Stimulated activated CD4-positive, alpha-beta T cell treated with anti-CD3 and anti-CD28 coated beads, Interleukin-1b, Interleukin-23, amount 100 ng/mL, for 24 hours (primary cell): ENCODE results near the gene VTA1.
"Not testable (repeated sequence)": the region's sequence is repeated elsewhere in the genome, so short reads cannot be mapped to it uniquely, and the experiment has no call there.

Experiments
- DNase-seq, 4 experiments: peaks; one replicate each; pipeline ENCODE4 v3.0.0-alpha.2; 2020; ENCODE audit warnings: low read depth in 4 of 4, low spot score in 1 of 4

VTA1 gene, protein sequence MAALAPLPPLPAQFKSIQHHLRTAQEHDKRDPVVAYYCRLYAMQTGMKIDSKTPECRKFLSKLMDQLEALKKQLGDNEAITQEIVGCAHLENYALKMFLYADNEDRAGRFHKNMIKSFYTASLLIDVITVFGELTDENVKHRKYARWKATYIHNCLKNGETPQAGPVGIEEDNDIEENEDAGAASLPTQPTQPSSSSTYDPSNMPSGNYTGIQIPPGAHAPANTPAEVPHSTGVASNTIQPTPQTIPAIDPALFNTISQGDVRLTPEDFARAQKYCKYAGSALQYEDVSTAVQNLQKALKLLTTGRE

DNA sequence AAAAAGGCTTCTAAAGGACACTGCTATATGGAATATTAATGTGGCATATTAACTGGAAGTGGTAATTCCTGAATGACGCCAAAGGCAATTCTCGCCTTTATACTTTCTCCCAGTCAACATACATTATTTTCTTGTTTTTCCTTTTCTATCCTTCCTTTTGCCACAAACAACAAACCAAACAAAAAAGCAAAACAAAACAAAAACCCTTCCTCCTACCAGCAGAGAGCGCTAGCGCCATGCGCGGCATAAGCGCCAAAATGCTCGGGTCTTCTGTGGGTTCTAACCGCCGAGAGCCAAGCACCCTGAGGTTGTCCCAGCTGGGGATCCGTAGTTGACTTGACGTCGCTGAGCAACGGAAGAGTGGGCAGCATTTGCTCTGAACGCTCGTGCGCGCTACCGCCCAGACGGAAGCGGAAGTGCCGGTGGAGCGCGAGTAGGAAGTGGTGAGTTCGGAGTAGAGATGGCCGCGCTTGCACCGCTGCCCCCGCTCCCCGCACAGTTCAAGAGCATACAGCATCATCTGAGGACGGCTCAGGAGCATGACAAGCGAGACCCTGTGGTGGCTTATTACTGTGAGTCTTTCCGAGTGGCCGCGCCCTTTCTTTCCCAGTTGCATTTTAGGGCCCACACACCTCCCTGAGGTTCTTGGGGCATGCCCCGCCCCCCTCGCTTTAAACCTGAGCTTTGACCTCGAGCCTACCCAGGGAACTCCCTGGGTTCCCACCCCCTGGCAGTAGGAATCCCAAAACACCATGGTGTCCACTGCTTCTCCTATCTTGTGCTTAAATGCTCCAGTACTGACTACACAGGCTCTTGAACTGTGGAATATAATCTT, at the start of gene VTA1, which contains the start of gene NMBR:
Gene VTA1, plus strand, starts transcription at position 436 of the 835 bp plus-strand sequence. Its CDS starts 25 bp downstream, at position 461.
Gene NMBR, minus strand, starts transcription at position 295 of the 835 bp plus-strand sequence. CDS start 58,464 bp downstream, outside the sequence.
- DNase-seq = peak; percentile 73 to 93 (median 91)

DNA sequence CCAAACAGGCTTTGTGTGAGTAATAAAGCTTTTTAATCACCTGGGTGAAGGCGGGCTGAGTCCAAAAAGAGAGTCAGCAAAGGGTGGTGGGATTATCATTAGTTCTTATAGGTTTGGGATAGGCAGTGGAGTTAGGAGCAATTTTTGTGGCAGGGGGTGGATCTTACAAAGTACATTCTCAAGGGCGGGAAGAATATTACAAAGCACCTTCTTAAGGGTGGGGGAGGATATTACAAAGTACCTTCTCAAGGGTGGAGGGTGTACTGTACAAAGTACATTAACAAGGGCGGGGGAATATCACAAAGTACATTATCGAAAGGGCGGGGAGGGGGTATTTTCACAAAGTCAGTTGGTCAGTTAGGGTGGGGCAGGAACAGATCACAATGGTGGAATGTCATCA, 42.2 kb upstream of the VTA1 start:
- DNase-seq = not testable (repeated sequence)

DNA sequence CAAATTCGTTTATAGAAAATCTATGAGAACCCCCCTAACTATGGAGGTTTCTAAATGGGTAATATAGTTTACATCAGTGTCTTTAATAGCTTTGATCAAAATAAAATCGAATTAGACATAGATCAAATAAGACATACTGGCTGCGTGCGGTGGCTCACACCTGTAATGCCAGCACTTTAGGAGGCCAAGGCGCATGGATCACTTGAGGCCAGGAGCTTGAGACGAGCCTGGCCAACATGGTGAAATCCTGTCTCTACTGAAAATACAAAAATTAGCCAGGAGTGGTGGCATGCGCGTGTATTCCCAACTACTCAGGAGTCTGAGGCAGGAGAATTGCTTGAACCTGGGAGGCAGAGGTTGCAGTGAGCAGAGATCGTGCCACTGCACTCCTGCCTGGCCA, 36.2 kb upstream of the VTA1 start:
- not testable (repeated sequence) for DNase-seq

DNA sequence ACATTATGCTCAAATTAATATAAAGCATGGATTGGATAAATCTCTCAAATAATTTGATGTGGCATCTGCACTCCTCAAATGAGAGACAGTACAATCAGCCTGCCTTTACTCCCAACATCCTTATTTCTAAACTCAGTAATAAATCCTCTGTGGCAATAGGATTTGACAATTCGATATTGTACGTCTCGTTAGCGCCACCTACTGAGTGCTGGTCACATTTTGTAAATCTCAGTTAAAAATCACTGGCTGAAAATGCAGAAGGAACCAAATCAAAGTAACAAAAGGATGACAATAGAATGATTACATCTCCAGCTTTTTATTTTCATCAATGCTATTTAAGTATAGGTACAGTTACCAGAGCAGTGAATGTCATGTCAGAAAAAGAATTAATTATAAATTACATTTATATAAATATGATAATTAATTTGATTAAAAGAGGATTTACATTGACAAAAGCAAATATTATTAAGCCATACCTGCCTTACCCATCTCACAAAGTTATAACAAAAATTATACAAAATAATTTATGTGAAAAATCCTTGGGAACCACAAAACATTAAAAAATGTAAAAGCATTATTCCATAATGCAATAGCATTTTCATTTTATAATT, 34.5 kb upstream of the VTA1 start:
- peak; percentile 43 to 63 (median 56) for DNase-seq

DNA sequence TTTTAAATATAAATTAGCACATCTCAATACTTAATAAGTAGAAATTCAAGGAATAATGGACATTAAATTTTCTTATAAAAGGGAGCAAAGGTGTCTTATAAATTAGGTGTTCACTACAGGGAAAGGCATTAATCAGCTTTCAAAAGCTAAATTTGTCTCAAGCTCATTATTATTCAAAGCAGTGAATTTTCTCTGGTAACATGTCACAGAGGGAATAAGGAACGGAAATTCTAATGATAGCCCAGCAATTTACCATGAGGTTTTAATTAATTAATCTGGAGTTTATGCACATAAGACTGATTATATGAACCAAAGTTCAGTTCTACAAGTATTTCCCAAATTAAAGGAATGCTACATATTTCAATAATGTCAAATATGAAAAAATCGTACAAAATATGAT, 29.7 kb upstream of the VTA1 start:
- no peak for DNase-seq

DNA sequence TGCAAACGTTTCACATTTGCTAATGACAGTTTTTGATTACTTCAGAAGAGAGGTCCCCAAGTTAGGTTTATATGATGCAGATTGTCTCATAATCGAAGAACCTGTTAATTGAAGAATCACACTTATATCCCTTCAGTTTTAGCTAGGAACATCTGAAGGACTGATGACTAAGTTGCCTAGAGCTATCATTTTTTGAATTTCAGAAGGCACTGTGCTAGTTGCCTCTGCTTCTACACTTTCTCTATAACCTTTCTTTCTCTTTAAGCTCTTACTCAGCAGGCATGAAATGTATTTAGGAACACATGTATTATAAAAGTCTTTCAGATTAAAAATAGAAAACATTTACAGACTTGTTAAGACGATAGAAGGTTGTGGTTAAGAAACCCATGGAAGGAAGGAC, 28.7 kb upstream of the VTA1 start:
- DNase-seq = no peak

DNA sequence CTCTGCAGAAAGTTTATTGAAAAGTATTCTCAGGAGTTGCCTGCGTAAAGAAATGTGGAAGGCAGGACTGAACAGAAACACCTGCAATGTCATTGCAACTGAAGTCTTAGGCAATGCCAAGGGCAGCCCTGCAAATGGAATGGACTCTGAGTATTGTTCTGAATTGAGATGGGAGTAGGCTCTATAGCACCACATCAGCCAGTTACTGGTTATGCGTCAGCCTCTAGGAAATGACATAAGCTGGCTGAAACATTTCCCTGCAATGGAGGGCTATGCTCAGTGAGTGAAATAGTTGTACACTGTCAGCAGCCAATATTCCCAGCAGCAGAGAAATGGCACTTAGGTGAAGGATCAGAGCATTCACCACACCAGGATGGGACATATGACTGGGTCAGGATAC, 28.1 kb upstream of the VTA1 start:
- DNase-seq = no peak

DNA sequence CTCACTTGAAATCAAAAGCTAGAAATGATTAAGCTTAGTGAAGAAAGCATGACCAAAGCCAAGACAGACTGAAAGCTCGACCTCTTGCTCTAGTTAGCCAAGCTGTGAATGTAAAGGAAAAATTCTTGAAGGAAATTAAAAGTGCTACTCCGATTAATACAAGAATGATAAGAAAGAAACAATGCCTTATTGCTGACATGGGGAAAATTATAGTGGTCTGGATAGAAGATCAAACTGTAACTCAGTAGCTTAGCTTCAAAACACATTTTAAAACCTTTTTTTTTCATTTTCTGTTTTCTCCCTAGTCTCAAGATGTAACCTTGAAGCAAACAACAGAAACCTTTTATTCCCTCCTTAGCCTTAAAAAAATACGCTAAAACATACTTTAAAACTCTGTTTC, 25.7 kb upstream of the VTA1 start:
- DNase-seq = no peak

DNA sequence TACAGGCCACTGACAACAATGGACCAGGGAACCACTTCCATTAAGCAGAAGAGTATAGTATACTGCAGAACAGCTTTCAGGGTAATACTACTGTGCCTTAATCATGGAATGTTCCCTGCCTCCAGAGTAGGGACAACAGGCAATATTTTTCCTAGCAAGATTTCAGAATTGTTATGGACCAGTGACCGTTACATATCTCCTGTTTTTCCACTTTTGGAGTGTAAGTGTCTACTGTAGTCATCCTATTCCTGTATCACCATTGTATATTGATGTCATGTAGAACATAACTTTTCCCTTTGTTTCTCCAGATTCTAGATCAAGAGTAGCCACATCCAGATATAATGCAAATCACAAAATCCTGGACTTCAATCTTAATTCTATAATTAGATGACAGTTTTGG, 16.2 kb upstream of the VTA1 start:
- no peak for DNase-seq

DNA sequence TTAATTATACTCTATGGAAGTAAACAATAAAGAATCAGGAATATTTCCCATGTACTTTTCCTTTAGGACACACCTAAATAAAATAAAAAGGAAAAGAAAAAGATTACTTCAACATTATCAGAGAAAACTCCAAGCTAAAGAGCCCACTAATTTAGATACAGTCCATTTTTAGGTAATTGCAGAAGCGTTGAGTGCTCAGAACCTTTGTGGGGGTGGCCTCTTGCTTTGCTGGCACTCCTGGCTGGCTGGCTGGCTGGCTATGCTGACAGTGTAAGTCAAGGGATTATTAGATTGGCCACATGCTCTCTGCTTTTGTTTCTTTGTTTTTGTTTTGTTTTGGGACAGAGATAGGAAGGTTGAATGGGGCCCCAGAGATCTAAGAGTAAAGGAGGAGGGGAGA, 14.4 kb upstream of the VTA1 start, which contains the start of gene GJE1:
Gene GJE1, plus strand, starts transcription at position 301 of the 400 bp plus-strand sequence. CDS start 234 bp downstream, outside the sequence.
- no peak for DNase-seq

DNA sequence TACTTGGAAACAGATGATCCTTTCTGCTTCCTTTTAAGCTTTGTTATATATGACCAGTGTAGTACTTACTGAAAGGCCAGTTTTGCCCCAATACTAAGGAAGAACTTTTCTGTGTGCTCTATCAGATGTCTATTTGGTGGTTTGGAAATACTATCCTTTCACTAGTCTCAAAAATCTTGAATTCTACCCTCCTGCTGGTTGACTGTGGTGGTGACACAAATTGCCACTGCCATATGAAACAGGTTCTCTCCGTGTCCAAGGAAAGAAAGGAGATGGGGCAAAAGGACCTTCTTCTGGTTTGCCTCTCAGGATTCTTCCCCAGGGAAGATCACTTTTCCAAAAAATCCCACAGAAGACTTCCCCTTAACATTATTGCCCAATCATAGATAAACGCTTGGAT, 8.2 kb upstream of the VTA1 start:
- no peak for DNase-seq

DNA sequence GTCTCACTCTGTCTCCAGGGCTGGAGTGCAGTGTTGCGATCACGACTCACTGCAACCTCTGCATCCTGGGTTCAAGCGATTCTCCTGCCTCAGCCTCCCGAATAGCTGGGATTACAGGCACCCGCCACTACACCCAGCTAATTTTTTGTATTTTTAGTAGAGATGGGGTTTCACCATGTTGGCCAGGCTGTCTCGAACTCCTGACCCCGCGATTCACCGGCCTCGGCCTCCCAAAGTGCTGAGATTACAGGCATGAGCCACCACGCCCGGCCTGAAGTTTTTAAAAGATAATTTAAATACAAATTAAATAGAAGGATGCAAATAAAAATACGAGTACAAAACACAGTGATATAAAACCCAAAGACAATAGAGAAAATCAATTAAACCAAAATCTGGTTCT, 5.5 kb upstream of the VTA1 start:
- not testable (repeated sequence) for DNase-seq

DNA sequence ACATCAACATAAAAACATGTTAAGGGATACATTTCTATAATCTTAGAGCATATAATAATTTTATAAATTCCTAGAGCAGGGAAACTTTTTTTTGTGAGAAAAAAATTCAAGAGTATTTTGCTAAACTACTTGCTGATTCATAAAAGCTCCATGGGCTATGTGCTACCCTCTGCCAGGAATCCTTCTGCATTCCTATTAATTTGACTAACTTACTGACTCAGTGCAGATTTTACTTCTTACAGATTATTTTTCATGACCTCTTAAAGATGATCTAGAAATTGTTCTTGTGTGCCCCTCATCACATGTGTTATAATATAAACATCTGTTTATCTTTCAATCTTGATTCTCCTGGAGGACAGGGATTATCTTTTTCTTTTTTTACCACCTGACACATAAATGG, 5.7 kb downstream of the VTA1 start:
- DNase-seq = no peak

DNA sequence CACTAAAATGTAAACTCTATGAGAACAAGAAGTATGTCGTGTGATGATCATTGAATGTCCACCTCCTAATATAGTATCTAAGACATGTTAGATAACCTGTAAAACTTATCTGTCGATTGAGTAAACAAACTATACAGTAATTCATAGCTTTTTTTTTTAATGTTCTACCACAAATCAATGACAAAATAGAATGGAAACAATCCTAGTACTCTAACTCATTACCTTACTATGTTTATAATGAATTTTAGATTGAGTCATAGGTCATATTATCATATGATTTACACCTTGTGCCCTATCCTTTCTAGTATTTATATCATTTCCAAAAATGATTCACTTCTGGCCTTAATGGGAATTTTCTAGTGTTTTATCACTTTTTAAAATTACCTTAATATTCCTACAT, 6.1 kb downstream of the VTA1 start:
- DNase-seq = no peak

DNA sequence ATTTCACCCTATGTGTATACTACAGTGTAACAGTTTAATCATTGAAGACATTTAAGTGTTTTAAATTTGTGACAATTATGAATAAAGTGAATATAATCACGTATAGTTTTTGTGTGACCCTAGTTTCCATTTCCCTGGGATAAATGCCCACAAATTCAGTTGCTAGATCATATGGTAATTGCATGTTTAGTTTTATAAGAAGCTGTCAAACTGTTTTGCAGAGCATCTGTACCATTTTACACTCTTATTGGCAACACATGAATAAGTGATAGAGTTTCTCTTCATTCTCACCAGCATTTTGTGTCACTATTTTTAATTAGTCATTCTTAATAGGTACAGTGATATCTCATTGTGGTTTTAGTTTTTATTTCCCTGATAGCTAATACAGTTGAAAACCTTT, 7.3 kb downstream of the VTA1 start:
- DNase-seq = no peak

DNA sequence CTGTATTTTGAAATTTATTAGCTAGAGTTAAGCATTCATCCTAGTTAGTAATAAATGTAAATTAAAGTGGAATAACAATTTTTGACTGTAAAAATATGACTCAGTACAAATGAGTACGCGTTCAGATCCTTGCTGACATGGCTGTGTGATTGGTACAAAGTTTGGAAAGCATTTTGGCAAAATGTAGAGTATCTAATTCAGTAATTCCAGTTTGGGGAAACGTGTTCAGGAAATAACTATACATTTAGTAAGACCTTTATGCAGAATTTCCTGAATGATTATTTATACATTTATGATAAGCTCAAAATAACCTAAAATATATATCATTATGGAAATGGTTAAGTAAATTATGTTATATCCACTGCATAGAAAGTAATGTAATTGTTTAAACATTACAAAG, 8.0 kb downstream of the VTA1 start:
- no peak for DNase-seq

DNA sequence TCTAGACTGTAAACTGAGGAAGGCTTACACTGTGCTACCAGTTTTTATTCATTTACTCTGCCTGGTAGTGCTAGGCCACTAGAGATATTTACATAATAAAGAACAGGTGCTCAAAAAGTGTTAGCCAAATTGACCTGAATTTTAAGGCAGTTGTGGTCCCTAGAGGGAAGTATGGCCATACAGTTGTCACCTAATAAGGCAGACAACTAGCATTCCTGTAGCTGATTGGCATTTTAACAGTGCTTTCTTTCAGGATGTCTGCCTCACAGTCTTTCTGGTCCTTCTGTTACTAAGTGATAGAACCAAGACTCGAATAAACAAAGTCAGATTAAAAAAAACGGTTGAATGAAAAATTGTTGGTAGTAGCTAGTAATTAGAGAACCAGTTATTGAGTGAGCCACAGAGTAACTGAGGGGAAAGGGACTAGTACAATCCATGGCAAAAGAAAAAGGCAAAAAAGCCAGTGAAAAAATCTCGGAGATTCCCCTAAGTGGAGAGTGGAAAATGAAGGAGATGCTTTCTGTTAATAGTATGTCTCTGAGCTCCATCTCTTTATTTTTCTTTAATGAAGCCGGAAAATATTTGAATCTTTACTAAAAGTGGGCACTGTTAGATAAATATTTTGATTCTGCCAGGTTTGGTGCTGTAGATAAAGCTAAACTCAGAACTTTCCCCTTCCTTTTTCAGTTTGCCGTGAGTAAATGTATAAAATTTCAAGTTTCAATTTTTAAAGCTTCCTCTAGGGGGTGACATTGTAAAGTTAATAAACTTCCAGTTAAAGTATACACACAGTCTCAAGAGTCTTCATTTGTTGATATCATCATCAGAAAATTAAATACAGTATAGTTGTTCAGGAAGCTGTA, 9.1 kb downstream of the VTA1 start:
- DNase-seq = no peak

DNA sequence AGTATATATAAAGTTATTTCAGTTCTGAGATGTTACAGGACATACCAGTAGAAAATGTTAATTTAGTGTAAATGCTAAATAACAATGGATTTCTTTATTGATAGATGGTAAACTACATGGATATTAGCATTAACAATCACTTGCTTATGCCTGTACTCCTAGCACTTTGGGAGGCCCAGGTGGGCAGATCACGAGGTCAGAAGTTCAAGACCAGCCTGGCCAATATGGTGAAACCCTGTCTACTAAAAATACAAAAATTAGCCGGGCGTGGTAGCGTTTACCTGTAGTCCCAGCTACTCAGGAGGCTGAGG, 9.7 kb downstream of the VTA1 start:
- DNase-seq = not testable (repeated sequence)

DNA sequence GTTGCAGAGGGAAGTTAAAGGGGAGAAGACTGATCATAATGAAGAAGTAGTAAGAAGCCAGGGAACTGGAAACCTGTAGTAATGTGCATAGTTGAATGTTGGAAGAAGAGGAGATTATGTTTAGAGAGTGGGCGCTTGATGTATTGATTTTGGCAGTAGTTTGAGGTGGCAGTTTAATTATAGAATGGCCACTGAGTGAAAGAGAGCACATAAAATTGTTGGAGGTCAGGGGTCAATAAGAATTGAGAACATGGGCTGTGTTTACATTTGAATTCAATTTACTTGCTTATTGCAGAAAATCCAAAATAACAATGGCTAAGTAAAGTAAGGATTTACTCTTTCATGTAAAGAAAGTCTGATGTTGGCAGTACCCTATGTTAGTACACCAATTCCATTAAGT, 15.7 kb downstream of the VTA1 start:
- DNase-seq = no peak

DNA sequence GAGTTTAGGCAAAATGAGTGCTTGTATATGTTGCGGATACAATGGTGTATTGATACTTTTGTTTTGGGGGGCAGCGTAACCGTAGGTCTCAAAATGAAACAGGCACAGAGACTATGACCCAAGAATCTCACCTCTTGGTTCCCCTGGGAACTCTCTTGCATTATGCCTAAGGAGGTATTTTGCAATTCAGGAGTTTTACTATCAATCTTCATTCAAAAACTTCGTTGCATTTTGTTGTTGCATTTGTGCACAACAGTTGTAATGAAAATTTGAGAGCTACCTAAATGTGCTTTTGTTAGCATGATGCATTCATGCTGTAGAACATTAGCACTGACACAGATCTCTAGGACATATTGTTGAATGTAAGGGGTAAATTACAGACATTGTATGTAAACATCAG, 18.2 kb downstream of the VTA1 start:
- DNase-seq = no peak

DNA sequence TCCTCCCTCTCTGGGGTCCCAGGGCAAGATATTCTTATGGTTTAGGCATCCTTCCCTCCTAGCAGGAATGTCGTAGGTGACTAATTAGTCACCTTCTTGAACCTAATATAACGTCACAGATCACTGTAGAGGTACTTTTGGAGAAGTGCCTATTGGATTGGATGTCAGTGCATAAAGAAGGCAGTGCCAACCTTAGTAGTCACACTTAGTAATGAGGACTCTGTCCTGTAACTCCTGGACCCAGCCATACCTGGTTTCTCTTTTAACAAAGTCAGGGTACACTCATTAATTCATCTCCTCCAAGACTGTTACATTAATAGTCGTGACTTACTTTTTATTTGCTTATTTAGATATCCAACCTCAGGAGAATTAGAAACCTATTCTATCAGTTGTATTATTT, 20.0 kb downstream of the VTA1 start:
- DNase-seq = no peak
